Activated naive CD4-positive, alpha-beta T cell treated with anti-CD3 and anti-CD28 coated beads, Interleukin-2, amount 50 U/mL, for 24 hours (primary cell): ENCODE measurements around the gene IL20.
A peak's percentile ranks its signal among the peaks of the same experiment; 100 is the strongest.

Experiments used
- H3K27ac Mint-ChIP-seq: one replicate; pipeline ENCODE4 v1.8.0; 2021; ENCODE audit warnings: mild to moderate bottlenecking, mixed read lengths
- H3K27me3 Mint-ChIP-seq: one replicate; pipeline ENCODE4 v1.8.0; 2021; ENCODE audit warnings: mixed read lengths
- H3K36me3 Mint-ChIP-seq: one replicate; pipeline ENCODE4 v1.8.0; 2021; ENCODE audit warnings: mixed read lengths
- H3K4me1 Mint-ChIP-seq: one replicate; pipeline ENCODE4 v1.8.0; 2021; ENCODE audit warnings: mixed read lengths
- H3K4me3 Mint-ChIP-seq: one replicate; pipeline ENCODE4 v1.8.0; 2021; ENCODE audit warnings: mild to moderate bottlenecking, mixed read lengths
- H3K9me3 Mint-ChIP-seq: one replicate; pipeline ENCODE4 v1.8.0; 2021; ENCODE audit warnings: mixed read lengths

Gene IL20

DNA sequence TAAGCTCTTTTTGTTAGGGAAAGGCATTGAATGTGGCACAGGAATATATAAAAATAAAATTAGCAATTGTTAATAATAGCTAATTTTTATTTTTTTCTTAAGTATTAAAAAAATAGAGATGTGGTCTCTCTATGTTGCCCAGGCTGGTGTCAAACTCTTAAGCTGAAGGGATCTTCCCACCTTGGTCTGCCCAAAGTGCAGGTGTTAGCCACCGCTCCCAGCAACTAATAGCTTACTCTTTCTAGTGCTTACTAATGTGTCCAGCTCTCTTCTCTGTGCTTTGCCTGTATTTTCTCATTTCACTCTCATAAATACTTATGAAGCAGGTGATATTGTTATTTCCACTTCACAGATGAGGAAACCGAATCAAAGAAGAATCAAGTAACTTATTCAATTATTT is 18.5 kb downstream of the IL20 start:
- H3K27ac Mint-ChIP-seq = no peak overlapping the region
- H3K36me3 Mint-ChIP-seq = peaks cover 7% of the 10 kb centered on the region
- no peak overlapping the region for H3K4me3 Mint-ChIP-seq
- H3K4me1 Mint-ChIP-seq = peaks cover 5% of the 10 kb centered on the region
- H3K9me3 Mint-ChIP-seq = peaks cover 4% of the 10 kb centered on the region
- H3K27me3 Mint-ChIP-seq = no peaks in the 10 kb centered on the region

DNA sequence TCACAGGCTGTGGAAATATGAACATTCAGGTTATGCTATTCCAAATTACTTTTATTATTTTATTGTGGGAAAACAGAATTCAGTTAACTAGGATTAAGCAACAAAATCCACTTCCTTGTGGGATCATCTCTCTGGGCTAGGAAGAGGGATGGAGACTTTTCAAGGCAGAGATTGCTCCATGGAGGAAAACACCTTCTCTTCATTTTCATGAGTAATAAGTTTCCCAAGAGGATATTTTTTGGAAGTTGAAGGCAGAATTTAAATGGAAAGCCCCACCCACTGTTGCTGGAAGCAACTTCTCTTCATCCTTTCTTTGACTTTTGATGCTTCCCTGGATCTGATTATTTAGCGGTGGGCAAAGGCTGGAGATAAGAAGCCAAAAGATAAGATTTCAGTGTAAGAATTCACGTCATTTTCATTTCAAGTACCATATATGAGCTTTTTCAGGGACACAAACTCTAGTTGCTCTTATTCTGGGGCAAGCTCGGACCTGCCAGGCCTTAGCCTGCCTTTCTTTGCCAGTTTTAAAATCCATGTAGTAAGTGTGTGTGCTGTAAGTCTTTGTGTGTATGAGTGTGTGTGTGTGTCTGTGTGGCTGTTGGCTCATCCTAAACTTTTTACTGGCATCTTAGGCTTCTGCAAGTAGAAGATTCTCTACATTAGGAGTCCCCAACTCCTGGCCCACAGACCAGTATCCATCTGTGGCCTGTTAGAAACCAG is 20.1 kb downstream of the IL20 start:
- peaks cover 2% of the 10 kb centered on the region for H3K36me3 Mint-ChIP-seq
- no peaks in the 10 kb centered on the region for H3K9me3 Mint-ChIP-seq
- H3K4me3 Mint-ChIP-seq = no peak overlapping the region
- H3K4me1 Mint-ChIP-seq = peaks cover 18% of the 10 kb centered on the region
- no peaks in the 10 kb centered on the region for H3K27me3 Mint-ChIP-seq
- H3K27ac Mint-ChIP-seq = no peak overlapping the region

DNA sequence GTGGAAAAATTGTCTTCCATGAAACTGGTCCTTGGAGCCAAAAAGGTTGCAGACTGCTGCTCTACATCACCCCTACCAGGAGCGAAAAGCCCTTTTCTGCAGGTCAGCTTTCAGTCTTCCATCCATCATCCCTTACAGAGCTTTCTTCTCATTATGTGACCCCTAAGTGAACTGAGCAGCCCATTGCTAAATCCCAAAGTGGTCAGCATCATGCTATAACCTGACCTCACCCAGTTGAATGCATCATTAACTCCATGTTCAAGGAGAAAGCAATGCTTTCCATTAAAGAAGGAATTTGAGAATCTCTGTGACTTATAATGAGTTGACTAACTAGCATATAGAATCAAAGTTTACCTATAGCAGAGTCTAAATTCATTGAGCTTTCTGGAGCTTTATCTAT is 21.4 kb downstream of the IL20 start:
- peaks cover 32% of the 10 kb centered on the region for H3K4me1 Mint-ChIP-seq
- no peaks in the 10 kb centered on the region for H3K27me3 Mint-ChIP-seq
- H3K9me3 Mint-ChIP-seq = no peaks in the 10 kb centered on the region
- no peak overlapping the region for H3K27ac Mint-ChIP-seq
- peaks cover 2% of the 10 kb centered on the region for H3K36me3 Mint-ChIP-seq
- no peak overlapping the region for H3K4me3 Mint-ChIP-seq

DNA sequence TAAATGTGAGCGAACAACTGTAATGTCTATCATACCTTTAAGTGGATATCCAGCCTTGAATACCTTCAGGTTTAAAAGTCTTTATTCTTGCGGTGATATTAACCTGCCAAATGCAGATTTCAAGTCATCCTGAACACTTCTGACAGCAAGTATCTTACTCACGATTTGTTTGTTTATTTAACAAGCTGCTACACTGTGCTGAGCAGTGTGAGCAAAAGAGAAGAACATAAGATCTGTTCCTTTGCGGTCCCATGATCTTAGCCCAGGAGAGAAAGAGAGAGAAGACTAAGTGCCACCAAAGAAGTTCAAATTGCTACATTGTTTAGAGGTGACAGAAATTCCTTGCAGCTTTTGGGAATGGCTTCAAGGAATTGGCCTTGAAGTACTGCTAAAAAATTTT is 22.3 kb downstream of the IL20 start:
- peaks cover 34% of the 10 kb centered on the region for H3K4me1 Mint-ChIP-seq
- H3K9me3 Mint-ChIP-seq = no peaks in the 10 kb centered on the region
- H3K27me3 Mint-ChIP-seq = no peaks in the 10 kb centered on the region
- no peak overlapping the region for H3K27ac Mint-ChIP-seq
- no peak overlapping the region for H3K4me3 Mint-ChIP-seq
- peaks cover 2% of the 10 kb centered on the region for H3K36me3 Mint-ChIP-seq

DNA sequence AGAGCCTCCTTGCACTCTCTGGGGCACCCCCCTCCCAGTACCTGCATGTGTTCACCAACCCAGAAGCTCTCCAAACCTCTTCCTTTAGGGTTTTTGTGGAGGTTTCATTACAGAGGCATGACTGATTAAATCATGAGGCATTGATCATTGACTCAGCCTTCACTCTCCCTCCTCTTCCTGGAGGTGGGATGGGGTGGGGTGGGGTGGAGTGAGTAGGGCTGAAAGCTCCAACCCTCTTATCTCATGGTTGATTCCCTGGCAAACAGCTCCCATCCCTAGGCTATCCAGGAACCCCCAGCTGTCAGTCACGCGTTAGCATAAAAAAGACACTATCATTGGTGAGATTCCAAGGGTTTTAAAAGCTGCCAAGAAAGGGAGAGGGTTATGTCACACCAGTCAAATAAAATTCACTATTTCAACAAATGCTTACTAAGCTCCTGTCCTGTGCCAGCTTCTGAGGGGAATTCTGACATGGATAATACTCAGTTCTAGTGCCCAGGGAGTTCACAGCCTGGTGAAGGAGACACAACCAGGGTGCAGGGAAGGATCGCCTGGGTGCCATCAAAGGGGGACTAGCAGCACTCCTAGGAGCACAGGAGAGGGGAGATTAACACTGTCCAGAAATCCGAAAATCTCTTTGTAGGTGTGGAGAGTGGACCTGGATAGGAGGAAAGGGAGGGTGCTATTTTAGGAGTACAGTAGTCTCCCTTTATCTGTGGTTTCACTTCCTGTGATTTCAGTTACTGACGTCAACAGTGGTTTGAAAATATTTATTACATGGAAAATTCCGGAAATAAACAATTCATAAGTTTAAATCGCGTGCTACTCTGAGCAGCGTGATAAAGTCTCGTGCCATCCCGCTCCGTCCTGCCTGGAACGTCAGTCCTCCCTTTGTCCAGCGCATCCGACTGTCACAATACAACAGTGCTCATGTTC is 25.0 kb downstream of the IL20 start:
- Mint-ChIP-seq H3K4me3 (peak overlapping the region; percentile 19), H3K27ac (no peak overlapping the region), H3K27me3 (no peaks in the 10 kb centered on the region), H3K9me3 (no peaks in the 10 kb centered on the region), H3K36me3 (peaks cover 3% of the 10 kb centered on the region), H3K4me1 (peaks cover 51% of the 10 kb centered on the region)

DNA sequence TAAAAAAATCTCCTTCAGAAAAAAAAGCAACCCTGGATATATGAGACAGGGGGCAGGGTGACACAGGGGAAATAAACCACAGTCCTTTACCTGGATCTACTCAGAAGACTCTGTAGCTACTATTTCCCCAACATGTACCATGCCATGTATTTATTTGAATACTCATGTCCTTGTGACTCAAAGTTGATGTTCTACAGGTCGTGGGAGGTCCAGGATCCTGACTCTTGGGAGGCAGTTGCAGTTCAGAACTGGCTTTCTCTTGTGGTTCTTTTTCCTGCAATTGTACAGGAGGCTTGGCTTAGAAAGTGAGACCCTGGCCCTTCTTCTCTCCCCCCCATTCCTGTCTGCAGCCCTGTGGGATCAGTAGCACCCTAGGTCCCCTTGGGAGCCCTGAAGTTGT is 26.0 kb downstream of the IL20 start:
- peak overlapping the region; percentile 53 for H3K27ac Mint-ChIP-seq
- H3K4me3 Mint-ChIP-seq = peak overlapping the region; percentile 19
- H3K4me1 Mint-ChIP-seq = peaks cover 59% of the 10 kb centered on the region
- no peaks in the 10 kb centered on the region for H3K9me3 Mint-ChIP-seq
- H3K36me3 Mint-ChIP-seq = peaks cover 3% of the 10 kb centered on the region
- H3K27me3 Mint-ChIP-seq = no peaks in the 10 kb centered on the region

DNA sequence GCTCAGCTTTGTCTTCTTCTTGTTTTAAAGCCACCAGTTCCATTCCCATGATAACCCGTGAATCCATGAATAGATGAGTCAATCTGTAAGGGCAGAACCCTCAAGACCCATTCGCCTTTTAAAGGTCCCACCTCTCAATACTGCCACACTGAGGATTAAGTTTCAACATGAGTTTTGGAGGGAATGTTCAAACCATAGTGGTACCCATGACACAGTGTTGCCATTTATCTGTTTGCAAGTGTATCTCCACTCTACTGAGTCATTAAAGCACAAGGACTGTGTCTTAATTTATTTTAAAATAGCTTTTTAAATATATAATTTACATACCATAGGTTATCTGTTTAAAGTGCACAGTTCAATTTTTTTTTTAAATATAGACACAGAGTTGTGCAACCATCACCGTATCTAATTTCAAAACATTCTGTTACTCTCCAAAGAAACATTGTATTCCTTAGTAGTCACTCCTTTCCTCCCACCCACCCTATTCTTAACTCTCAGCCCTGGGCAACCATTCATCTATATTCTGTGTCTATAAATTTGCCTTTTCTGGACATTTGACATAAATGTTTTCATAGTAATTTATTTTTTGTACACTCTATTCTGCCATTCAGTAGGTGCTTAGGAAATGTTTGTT is 27.0 kb downstream of the IL20 start:
- Mint-ChIP-seq H3K27me3 (no peaks in the 10 kb centered on the region), H3K4me1 (peaks cover 70% of the 10 kb centered on the region)

DNA sequence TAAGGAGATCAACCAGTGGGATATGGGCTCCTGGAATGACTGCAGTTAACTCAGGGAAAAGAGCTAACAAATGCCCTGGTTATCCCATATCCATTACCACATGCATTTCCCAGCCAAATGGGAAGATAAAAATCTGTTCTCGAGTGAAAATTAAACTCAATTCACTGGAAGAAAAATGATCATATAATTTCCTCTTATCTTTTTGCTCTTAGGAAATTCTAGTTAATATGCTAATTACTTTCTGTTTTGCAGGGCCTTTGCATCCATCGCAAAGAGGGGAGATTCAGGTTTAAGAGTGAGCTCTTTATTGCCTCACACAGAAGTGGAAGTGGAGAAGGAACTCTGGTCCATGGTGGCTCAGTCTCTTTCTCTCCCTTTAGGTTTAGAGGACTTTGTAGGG is 28.0 kb downstream of the IL20 start:
- Mint-ChIP-seq H3K27ac (no peak overlapping the region), H3K27me3 (no peaks in the 10 kb centered on the region), H3K9me3 (no peaks in the 10 kb centered on the region), H3K4me3 (no peak overlapping the region), H3K36me3 (peaks cover 3% of the 10 kb centered on the region), H3K4me1 (peaks cover 73% of the 10 kb centered on the region)

More for the DNA sequence above, 27.0 kb downstream of the IL20 start:
- Mint-ChIP-seq H3K36me3 (peaks cover 3% of the 10 kb centered on the region), H3K4me3 (no peak overlapping the region), H3K9me3 (no peaks in the 10 kb centered on the region), H3K27ac (no peak overlapping the region)

DNA sequence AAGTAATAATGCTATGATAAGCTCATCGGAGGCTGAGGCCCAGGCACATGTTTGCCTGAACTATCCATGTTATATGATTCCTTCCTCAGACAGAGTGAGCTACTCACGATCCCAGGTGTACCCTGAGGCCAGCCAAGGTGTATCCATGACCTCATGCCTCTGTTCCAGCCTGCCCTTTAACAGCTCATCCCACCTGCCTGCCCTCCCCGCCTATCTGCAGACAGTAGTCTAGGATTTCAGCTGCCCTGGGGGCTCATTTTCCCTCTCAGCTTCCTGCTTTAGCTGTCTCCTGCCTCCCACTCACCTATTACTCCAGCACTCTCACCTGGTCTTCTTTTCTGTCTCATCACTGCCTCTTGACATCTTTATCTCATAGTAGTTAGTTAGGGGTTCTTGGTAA is 29.9 kb downstream of the IL20 start:
- peaks cover 3% of the 10 kb centered on the region for H3K36me3 Mint-ChIP-seq
- H3K4me1 Mint-ChIP-seq = peaks cover 75% of the 10 kb centered on the region
- H3K27ac Mint-ChIP-seq = peak overlapping the region; percentile 70
- H3K27me3 Mint-ChIP-seq = no peaks in the 10 kb centered on the region
- no peak overlapping the region for H3K4me3 Mint-ChIP-seq
- H3K9me3 Mint-ChIP-seq = no peaks in the 10 kb centered on the region

DNA sequence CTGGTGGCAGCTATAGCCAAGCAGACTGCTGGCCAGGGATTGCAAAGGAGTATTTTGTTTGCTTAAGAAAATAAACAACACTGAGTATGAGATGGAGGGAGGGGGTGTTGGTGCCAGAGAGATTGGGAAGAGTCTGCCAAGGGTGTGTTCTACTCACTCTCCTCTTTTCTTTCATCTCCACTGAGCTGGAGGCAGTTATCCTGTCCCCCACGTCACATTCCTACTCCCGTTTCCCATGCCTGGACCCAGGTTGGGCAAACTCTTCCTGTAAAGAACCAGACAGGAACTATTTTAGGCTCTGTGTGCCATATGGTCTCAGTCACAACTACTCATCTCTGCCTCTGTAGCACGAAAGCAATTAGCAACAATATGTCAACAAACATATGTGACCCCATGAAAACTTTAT is 30.4 kb downstream of the IL20 start:
- no peaks in the 10 kb centered on the region for H3K27me3 Mint-ChIP-seq
- H3K4me3 Mint-ChIP-seq = no peak overlapping the region
- H3K9me3 Mint-ChIP-seq = no peaks in the 10 kb centered on the region
- H3K36me3 Mint-ChIP-seq = peaks cover 4% of the 10 kb centered on the region
- peaks cover 75% of the 10 kb centered on the region for H3K4me1 Mint-ChIP-seq
- H3K27ac Mint-ChIP-seq = peak overlapping the region; percentile 71

DNA sequence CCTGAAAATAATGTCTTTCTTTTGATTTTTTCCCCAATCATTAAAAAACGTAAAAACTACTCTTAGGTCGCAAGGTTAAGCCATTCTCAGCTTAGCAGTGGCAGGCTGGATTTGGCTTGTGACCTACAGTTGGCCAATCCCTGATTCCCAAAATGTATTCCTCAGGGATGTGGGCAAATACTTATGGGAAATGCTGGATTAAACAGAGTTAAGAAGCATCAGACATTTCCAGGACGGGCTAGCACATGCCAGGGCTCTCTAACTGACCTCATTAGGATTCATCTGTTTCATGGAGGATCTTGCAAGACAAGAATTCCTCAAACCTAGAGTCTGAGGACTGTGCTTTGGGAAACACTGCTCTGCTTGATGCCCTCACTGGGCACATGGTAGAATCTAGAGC is 30.8 kb downstream of the IL20 start:
- peaks cover 4% of the 10 kb centered on the region for H3K36me3 Mint-ChIP-seq
- no peaks in the 10 kb centered on the region for H3K27me3 Mint-ChIP-seq
- H3K9me3 Mint-ChIP-seq = no peaks in the 10 kb centered on the region
- peaks cover 75% of the 10 kb centered on the region for H3K4me1 Mint-ChIP-seq
- H3K27ac Mint-ChIP-seq = peak overlapping the region; percentile 30
- H3K4me3 Mint-ChIP-seq = no peak overlapping the region

DNA sequence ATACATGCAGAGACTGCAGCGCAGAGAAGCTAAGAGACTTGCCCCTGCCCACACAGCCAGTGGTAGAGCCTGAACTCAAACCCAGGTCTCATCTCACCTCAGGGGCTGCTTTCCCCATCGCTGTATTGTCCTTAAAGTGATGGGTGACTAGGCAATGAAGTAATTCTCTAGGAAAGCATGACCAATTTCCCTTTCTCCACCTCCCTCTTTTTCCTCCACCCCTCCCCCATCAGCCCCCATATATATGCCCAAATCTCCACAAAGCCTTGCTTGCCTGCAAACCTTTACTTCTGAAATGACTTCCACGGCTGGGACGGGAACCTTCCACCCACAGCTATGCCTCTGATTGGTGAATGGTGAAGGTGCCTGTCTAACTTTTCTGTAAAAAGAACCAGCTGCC is 31.8 kb downstream of the IL20 start, which contains the start of gene IL24:
IL24 (plus strand) TSS at position 269 of the 400 bp plus-strand sequence. CDS start 390 bp downstream, outside the sequence.
- no peaks in the 10 kb centered on the region for H3K9me3 Mint-ChIP-seq
- H3K4me3 Mint-ChIP-seq = peak within 1 kb of the TSS; percentile 70

DNA sequence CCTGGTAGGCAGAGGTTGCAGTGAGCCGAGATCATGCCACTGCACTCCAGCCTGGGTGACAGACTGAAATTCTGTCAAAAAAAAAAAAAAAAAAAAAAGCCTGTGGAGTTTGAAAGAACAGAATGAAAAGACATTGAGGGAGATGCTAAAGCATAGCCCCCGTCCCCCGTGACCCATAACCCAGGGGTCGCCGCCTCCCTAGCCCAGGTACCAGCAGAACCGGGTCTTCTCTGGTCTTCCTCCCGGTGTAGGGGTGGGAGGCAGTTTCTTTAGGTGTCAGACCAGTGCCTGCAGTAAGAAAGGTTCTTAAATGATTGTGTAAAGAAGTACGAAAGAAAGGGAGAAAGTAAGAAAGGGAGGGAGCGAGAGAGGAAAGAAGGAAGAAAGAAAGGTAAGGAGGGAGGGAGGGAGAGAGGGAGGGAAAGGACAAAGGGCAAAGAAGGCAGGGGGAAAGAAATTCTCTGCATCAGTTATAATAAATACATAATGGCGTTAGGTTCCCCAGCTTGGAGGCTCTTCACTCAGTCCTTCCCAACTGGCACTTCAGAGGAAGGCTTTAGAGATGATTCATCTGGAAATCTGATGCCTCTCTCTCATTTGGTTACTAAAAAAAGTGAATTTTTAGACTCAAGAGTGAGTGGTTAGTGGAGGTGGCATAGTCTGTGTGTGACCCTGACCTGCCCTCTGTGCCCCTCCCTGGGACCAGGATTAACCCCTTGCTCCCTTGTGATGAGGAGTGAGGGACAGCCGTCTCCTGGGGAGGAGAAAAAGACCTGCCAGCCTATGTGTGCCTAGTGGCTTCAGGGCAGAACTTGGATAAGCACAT is 32.9 kb downstream of the IL20 start:
- Mint-ChIP-seq H3K27ac (peak overlapping the region; percentile 87), H3K27me3 (no peaks in the 10 kb centered on the region), H3K4me3 (peak overlapping the region; percentile 20), H3K36me3 (peaks cover 7% of the 10 kb centered on the region), H3K9me3 (no peaks in the 10 kb centered on the region), H3K4me1 (peaks cover 80% of the 10 kb centered on the region)

More for the DNA sequence above, 31.8 kb downstream of the IL20 start, which contains the start of gene IL24:
- Mint-ChIP-seq H3K27me3 (no peaks in the 10 kb centered on the region), H3K27ac (peak within 1 kb of the TSS; percentile 86), H3K36me3 (peaks cover 4% of the 10 kb centered on the region), H3K4me1 (peaks cover 76% of the 10 kb centered on the region)

DNA sequence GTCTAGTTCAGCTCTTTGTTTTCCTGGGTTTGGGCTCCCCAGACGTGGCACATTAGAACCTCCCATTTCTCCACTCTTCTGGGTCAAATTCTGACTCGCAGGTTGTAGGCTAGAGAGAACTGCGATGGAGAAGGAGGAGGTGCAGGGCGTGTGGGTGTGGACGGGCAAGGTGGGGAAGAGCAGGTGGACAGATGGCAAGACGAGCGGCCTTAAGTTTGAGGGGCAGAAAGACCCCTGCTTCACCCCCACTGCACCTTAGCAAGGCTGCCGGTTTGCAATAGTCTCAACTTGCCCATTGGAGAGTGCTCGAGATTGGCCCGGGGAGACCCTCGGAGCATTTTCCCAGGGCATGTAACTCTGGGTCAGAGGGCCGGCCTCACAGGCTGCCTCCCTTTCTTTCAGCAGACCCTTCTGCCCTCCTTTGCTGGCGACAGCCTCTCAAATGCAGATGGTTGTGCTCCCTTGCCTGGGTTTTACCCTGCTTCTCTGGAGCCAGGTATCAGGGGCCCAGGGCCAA is 33.5 kb downstream of the IL20 start:
- H3K4me3 Mint-ChIP-seq = peak overlapping the region; percentile 20

DNA sequence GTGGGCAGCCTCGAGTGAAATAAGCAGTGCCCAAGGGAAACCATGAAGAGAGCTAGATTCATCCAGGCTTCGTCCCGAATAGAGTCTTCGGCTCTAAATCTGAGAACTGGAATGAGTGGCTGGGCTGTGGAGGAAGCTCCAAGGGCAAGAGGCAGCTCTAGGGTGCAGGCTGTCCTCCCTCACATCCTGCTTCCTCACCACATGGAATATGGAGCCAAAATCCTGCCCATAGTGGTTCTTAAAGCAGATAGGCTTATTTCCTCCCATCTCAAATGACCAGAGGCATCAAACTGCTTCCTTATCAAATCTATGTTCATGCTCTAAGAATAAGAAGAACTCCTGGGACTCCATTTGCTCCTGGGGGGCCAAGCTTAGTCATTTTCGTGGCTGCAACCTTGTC is 34.3 kb downstream of the IL20 start:
- Mint-ChIP-seq H3K36me3 (peaks cover 18% of the 10 kb centered on the region), H3K9me3 (no peaks in the 10 kb centered on the region), H3K4me1 (peaks cover 84% of the 10 kb centered on the region), H3K4me3 (no peak overlapping the region), H3K27me3 (no peaks in the 10 kb centered on the region), H3K27ac (no peak overlapping the region)

More for the DNA sequence above, 33.5 kb downstream of the IL20 start:
- Mint-ChIP-seq H3K27ac (peak overlapping the region; percentile 87), H3K36me3 (peaks cover 14% of the 10 kb centered on the region), H3K27me3 (no peaks in the 10 kb centered on the region), H3K9me3 (no peaks in the 10 kb centered on the region), H3K4me1 (peaks cover 82% of the 10 kb centered on the region)
